ENCODE data around the gene SCAMP2. TPM values are rescaled to one million over a fixed set of nuclear protein-coding genes. Genes with fewer than 3 reads are reported as not detected.

Gene SCAMP2
- total RNA-seq, 1 donor from 2014 or later: 35.6 TPM

DNA sequence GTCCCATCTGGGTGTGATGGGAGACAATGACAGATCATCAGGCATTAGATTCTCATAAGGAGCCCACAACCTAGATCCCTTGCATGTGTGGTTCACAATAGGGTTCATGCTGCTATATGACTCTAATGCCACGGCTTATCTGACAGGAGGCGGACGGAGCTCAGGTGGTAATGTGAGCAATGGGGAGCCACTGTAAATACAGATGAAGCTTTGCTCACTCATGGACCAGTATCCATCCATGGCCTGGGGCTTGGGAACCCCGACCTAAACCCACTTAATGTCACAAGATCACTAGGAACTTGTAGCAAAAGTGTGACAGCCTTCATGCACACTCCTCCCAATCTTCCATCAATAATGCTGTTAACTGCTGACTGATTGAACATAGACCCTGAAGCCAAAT is 35.5 kb upstream of the SCAMP2 start:
- no peak for DNase-seq
- Mint-ChIP-seq H3K27ac (ENCODE audit: unreplicated experiment) (no peak overlapping the region), H3K36me3 (ENCODE audit: unreplicated experiment) (no peaks in the 10 kb centered on the region), H3K4me1 (ENCODE audit: low read depth, unreplicated experiment) (peaks cover 17% of the 10 kb centered on the region), H3K27me3 (ENCODE audit: unreplicated experiment) (peaks cover 3% of the 10 kb centered on the region), H3K9me3 (ENCODE audit: unreplicated experiment) (peaks cover 14% of the 10 kb centered on the region), H3K4me3 (ENCODE audit: unreplicated experiment) (no peak overlapping the region)
- TF ChIP-seq, protein P1, sequence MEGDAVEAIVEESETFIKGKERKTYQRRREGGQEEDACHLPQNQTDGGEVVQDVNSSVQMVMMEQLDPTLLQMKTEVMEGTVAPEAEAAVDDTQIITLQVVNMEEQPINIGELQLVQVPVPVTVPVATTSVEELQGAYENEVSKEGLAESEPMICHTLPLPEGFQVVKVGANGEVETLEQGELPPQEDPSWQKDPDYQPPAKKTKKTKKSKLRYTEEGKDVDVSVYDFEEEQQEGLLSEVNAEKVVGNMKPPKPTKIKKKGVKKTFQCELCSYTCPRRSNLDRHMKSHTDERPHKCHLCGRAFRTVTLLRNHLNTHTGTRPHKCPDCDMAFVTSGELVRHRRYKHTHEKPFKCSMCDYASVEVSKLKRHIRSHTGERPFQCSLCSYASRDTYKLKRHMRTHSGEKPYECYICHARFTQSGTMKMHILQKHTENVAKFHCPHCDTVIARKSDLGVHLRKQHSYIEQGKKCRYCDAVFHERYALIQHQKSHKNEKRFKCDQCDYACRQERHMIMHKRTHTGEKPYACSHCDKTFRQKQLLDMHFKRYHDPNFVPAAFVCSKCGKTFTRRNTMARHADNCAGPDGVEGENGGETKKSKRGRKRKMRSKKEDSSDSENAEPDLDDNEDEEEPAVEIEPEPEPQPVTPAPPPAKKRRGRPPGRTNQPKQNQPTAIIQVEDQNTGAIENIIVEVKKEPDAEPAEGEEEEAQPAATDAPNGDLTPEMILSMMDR (IDR thresholded peaks at IDR 0.05; ENCODE audit: partially characterized antibody, unreplicated experiment): no peak

DNA sequence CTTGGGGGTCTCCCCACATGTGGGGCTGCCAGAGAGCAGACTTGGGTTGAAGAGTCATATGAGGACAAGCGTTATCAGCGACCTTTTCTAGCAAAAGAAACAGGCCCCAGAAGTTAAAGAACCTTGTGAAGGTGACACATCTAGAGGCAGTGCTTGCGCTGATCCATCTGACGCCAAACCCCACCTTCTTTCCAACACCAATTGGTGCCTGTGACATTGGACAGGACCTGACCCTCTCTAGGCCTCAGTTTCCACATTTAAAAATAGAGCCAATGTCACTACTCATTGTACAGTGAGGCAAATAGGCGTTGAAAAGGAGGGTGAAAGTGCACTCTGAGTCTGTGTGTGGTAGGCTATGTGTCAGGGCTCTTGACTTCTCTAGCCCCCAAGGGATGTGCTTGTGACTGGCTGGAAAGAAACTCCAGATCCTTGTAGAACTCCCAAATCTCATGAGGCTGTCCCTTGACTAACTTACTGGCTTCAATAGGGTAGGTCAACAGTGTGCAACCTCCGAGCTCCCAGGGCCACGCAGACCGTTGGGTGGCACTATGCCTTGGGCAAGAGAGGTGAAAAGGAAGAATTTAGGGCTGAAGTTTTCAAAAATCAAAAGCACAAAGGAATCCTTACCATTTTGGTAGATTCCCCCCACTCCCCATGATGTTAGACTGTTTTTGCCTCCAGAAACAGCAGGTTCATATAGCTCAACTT is 34.2 kb upstream of the SCAMP2 start:
- Mint-ChIP-seq H3K9me3 (ENCODE audit: unreplicated experiment) (peaks cover 14% of the 10 kb centered on the region), H3K27ac (ENCODE audit: unreplicated experiment) (peak overlapping the region; percentile 96), H3K27me3 (ENCODE audit: unreplicated experiment) (peaks cover 3% of the 10 kb centered on the region), H3K4me3 (ENCODE audit: unreplicated experiment) (peak overlapping the region; percentile 99), H3K36me3 (ENCODE audit: unreplicated experiment) (no peaks in the 10 kb centered on the region), H3K4me1 (ENCODE audit: low read depth, unreplicated experiment) (peaks cover 17% of the 10 kb centered on the region)
- DNase-seq: no peak
- TF ChIP-seq, protein P1 (IDR thresholded peaks at IDR 0.05; ENCODE audit: partially characterized antibody, unreplicated experiment): no peak

DNA sequence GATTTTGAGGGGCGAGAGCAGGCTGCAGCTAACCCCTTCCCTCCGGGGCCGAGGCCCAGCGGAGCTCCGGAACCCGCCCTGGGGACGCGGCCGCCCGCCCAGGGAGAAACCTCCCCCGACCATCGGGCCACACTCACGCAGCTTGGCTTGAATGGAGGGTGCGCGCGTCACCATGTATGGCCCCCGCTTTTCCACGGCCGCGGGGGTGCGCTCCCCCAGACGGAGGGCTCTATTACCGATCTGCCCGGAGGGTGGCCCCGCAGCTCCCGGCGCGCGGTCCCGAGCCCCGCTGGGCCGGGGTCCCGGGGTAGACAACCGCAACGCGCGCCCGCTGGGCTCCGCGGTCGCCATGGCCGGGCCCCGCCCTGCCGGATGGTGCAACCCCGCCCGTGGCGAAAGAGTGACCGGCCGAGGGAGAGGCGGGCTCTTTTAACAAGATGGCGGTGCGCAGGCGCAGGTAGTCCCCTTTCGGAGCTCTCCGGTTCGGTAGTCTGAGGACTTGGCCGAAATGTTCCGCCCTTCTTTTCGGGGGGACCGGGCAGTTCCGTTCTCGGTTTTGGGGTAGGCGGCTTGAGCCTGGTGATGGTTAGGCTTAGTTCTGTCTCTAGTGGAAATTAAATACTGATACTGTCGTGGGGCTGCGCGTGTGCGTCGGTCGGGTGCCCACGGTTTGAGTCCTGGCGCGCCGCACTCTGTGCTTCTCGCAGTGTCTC is 33.4 kb upstream of the SCAMP2 start, which contains the start of gene FAM219B:
FAM219B (minus strand) TSS at position 402 of the 713 bp plus-strand sequence; CDS start at position 351, 51 bp downstream.
- H3K4me1 Mint-ChIP-seq (ENCODE audit: low read depth, unreplicated experiment): peaks cover 17% of the 10 kb centered on the region
- peaks cover 14% of the 10 kb centered on the region for H3K9me3 Mint-ChIP-seq (ENCODE audit: unreplicated experiment)
- TF ChIP-seq, protein P1 (IDR thresholded peaks at IDR 0.05; ENCODE audit: partially characterized antibody, unreplicated experiment): no peak
- H3K36me3 Mint-ChIP-seq (ENCODE audit: unreplicated experiment): no peaks in the 10 kb centered on the region
- H3K27ac Mint-ChIP-seq (ENCODE audit: unreplicated experiment): peak within 1 kb of the TSS; percentile 96
- peaks cover 3% of the 10 kb centered on the region for H3K27me3 Mint-ChIP-seq (ENCODE audit: unreplicated experiment)
- peak; percentile 94 for DNase-seq
- H3K4me3 Mint-ChIP-seq (ENCODE audit: unreplicated experiment): peak within 1 kb of the TSS; percentile 99

DNA sequence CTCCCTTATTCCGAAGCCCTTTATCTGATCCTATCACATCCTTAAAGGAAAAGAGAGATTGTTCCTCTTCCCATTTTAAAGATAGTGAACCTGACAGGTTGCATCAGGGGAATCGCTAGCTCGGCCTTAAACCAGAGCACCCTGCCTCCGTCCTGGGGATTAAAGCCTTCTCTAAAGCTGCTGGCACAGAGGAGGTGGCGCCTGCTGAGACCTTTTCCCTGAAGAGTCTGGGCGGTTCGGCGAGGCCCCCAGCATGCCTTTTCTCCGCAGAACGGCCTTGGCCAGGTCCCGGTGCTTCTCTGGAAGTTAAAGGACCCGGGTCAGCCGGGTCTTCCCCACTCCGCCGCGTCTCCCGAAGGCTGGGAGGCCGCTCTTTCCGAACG is 32.9 kb upstream of the SCAMP2 start:
- no peaks in the 10 kb centered on the region for H3K36me3 Mint-ChIP-seq (ENCODE audit: unreplicated experiment)

More for the DNA sequence above, 32.9 kb upstream of the SCAMP2 start:
- Mint-ChIP-seq H3K27me3 (ENCODE audit: unreplicated experiment) (peaks cover 3% of the 10 kb centered on the region), H3K4me1 (ENCODE audit: low read depth, unreplicated experiment) (peaks cover 17% of the 10 kb centered on the region), H3K4me3 (ENCODE audit: unreplicated experiment) (peak overlapping the region; percentile 95), H3K27ac (ENCODE audit: unreplicated experiment) (peak overlapping the region; percentile 85), H3K9me3 (ENCODE audit: unreplicated experiment) (peaks cover 14% of the 10 kb centered on the region)
- peak; percentile 50 for DNase-seq
- TF ChIP-seq, protein P1 (IDR thresholded peaks at IDR 0.05; ENCODE audit: partially characterized antibody, unreplicated experiment): no peak

Measured in glutamatergic neuron (in vitro differentiated cells).